ENCODE data around the gene PLCE1.

The PLCE1 gene

GRCh38 chr10:93997546-93997945 lies 3.8 kb downstream of the PLCE1 start:
- TF ChIP-seq BHLHE40 (IDR thresholded peaks at IDR 0.05; ENCODE audit: borderline replicate concordance) (no peak), SP1 (IDR thresholded peaks at IDR 0.05) (no peak), SUZ12 (IDR thresholded peaks at IDR 0.05) (no peak), ZNF384 (IDR thresholded peaks at IDR 0.05) (no peak), CTBP1 (IDR thresholded peaks at IDR 0.05; ENCODE audit: borderline replicate concordance) (no peak), ARNT (IDR thresholded peaks at IDR 0.05) (no peak), ELF4 (IDR thresholded peaks at IDR 0.05) (no peak), LEF1 (IDR thresholded peaks at IDR 0.05; ENCODE audit: borderline replicate concordance) (no peak), PKNOX1 (IDR thresholded peaks at IDR 0.05) (no peak)
- ChIA-PET CTCF (no interaction called here), POLR2A (no interaction called here)
- DNase-seq (ENCODE audit: extremely low spot score) = no peak

- POLR2A ChIA-PET = no interaction called here
- DNase-seq (ENCODE audit: extremely low spot score) = no peak
- CTCF ChIA-PET = no interaction called here
These were observed 5.7 kb downstream of the PLCE1 start for GRCh38 chr10:93999401-93999851.

GRCh38 chr10:94000638-94001415 lies 7.1 kb downstream of the PLCE1 start:
- POLR2A ChIA-PET = no interaction called here

More at GRCh38 chr10:93999401-93999851, 5.7 kb downstream of the PLCE1 start:
- TF ChIP-seq L3MBTL2 (conservative IDR thresholded peaks at IDR 0.05) (no peak), ZNF384 (IDR thresholded peaks at IDR 0.05) (no peak), SUZ12 (IDR thresholded peaks at IDR 0.05) (no peak), FOXM1 (IDR thresholded peaks at IDR 0.05; ENCODE audit: borderline replicate concordance) (no peak), HDGF (IDR thresholded peaks at IDR 0.05; ENCODE audit: borderline replicate concordance) (no peak), FOXK2 (IDR thresholded peaks at IDR 0.05) (no peak), PKNOX1 (IDR thresholded peaks at IDR 0.05) (no peak), FOXA1 (IDR thresholded peaks at IDR 0.05) (no peak), TARDBP (IDR thresholded peaks at IDR 0.05) (no peak), CTBP1 (IDR thresholded peaks at IDR 0.05; ENCODE audit: borderline replicate concordance) (no peak), NFRKB (IDR thresholded peaks at IDR 0.05) (no peak)

GRCh38 chr10:94001416-94001810 lies 7.7 kb downstream of the PLCE1 start:
- POLR2A ChIA-PET = no interaction called here
- CTCF ChIA-PET = no interaction called here
- DNase-seq (ENCODE audit: extremely low spot score) = no peak
- TF ChIP-seq LEF1 (IDR thresholded peaks at IDR 0.05; ENCODE audit: borderline replicate concordance) (no peak), ARNT (IDR thresholded peaks at IDR 0.05) (no peak), HDGF (IDR thresholded peaks at IDR 0.05; ENCODE audit: borderline replicate concordance) (no peak), TARDBP (IDR thresholded peaks at IDR 0.05) (no peak), FOXA1 (IDR thresholded peaks at IDR 0.05) (no peak), PKNOX1 (IDR thresholded peaks at IDR 0.05) (no peak), FOXM1 (IDR thresholded peaks at IDR 0.05; ENCODE audit: borderline replicate concordance) (no peak), CTBP1 (IDR thresholded peaks at IDR 0.05; ENCODE audit: borderline replicate concordance) (no peak), SP1 (IDR thresholded peaks at IDR 0.05) (no peak), L3MBTL2 (conservative IDR thresholded peaks at IDR 0.05) (no peak), FOXK2 (IDR thresholded peaks at IDR 0.05) (no peak), ELF4 (IDR thresholded peaks at IDR 0.05) (no peak), ZNF384 (IDR thresholded peaks at IDR 0.05) (no peak), NFRKB (IDR thresholded peaks at IDR 0.05) (no peak), SUZ12 (IDR thresholded peaks at IDR 0.05) (no peak), BHLHE40 (IDR thresholded peaks at IDR 0.05; ENCODE audit: borderline replicate concordance) (no peak)

More at GRCh38 chr10:94000638-94001415, 7.1 kb downstream of the PLCE1 start:
- CTCF ChIA-PET = no interaction called here
- TF ChIP-seq L3MBTL2 (conservative IDR thresholded peaks at IDR 0.05) = no peak
- TF ChIP-seq HDGF (IDR thresholded peaks at IDR 0.05; ENCODE audit: borderline replicate concordance) = no peak
- no peak for TF ChIP-seq PKNOX1 (IDR thresholded peaks at IDR 0.05)
- TF ChIP-seq TARDBP (IDR thresholded peaks at IDR 0.05) = no peak
- TF ChIP-seq FOXA1 (IDR thresholded peaks at IDR 0.05) = no peak
- TF ChIP-seq SUZ12 (IDR thresholded peaks at IDR 0.05) = no peak
- no peak for TF ChIP-seq FOXK2 (IDR thresholded peaks at IDR 0.05)
- no peak for TF ChIP-seq CTBP1 (IDR thresholded peaks at IDR 0.05; ENCODE audit: borderline replicate concordance)
- no peak for TF ChIP-seq FOXM1 (IDR thresholded peaks at IDR 0.05; ENCODE audit: borderline replicate concordance)
- no peak for TF ChIP-seq ZNF384 (IDR thresholded peaks at IDR 0.05)
- DNase-seq (ENCODE audit: extremely low spot score) = no peak

GRCh38 chr10:94002156-94002555 lies 8.4 kb downstream of the PLCE1 start:
- no peak for DNase-seq (ENCODE audit: extremely low spot score)
- CTCF ChIA-PET = no interaction called here
- POLR2A ChIA-PET = no interaction called here
- TF ChIP-seq FOXK2 (IDR thresholded peaks at IDR 0.05) (no peak), ELF4 (IDR thresholded peaks at IDR 0.05) (no peak), FOXA1 (IDR thresholded peaks at IDR 0.05) (no peak), ARNT (IDR thresholded peaks at IDR 0.05) (no peak), PKNOX1 (IDR thresholded peaks at IDR 0.05) (no peak), TARDBP (IDR thresholded peaks at IDR 0.05) (no peak), SUZ12 (IDR thresholded peaks at IDR 0.05) (no peak), CTBP1 (IDR thresholded peaks at IDR 0.05; ENCODE audit: borderline replicate concordance) (no peak), SP1 (IDR thresholded peaks at IDR 0.05) (no peak), ZNF384 (IDR thresholded peaks at IDR 0.05) (no peak), FOXM1 (IDR thresholded peaks at IDR 0.05; ENCODE audit: borderline replicate concordance) (no peak), LEF1 (IDR thresholded peaks at IDR 0.05; ENCODE audit: borderline replicate concordance) (no peak), HDGF (IDR thresholded peaks at IDR 0.05; ENCODE audit: borderline replicate concordance) (no peak), L3MBTL2 (conservative IDR thresholded peaks at IDR 0.05) (no peak), BHLHE40 (IDR thresholded peaks at IDR 0.05; ENCODE audit: borderline replicate concordance) (no peak), NFRKB (IDR thresholded peaks at IDR 0.05) (no peak)

Measured in HEK293T (cell line).